Stimulated activated CD8-positive, alpha-beta memory T cell treated with anti-CD3 and anti-CD28 coated beads, Interleukin-4, amount 100 ng/mL, for 1 hour (primary cell): ENCODE measurements around the gene PRG3.
"Not testable (repeated sequence)": the region's sequence is repeated elsewhere in the genome, so short reads cannot be mapped to it uniquely, and the experiment has no call there.

Experiments used
- DNase-seq, 2 donors: peaks; one replicate each; pipeline ENCODE4 v3.0.0-alpha.2; 2020; ENCODE audit warnings: low read depth in 2 of 2, low spot score in 1 of 2

Gene PRG3

DNA sequence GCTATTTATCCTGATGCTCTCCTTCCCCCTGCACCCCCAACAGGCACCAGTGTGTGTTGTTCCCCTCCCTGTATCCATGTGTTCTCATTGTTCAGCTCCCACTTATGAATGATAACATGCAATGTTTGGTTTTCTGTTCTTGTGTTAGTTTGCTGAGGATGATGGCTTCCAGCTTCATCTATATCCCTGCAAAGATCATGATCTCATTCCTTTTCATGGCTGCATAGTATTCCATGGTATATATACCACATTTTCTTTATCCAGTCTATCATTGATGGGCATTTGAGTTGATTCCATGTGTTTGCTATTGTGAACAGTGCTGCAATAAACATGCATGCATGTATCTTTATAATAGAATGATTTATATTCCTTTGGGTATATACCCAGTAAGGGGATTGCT is 19.5 kb downstream of the PRG3 start:
- DNase-seq = not testable (repeated sequence)

DNA sequence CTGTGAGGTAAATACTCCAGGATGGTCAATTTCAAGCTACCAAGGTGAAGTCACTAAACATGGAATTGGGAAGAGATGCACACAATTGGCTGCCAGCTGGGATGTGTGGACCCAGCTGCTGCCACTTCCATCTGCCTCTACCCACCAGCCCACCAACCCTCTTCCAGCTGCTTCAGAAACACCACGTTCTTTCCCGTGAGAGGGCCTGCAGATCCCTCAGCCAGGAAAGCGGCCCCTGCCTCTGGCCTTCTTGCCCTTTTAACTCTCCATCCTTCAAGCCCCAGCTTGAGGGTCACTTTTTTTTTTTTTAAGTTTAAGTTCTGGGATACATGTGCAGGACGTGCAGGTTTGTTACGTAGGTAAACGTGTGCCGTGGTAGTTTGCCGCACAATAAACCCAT is 20.0 kb downstream of the PRG3 start:
- DNase-seq = no peak

DNA sequence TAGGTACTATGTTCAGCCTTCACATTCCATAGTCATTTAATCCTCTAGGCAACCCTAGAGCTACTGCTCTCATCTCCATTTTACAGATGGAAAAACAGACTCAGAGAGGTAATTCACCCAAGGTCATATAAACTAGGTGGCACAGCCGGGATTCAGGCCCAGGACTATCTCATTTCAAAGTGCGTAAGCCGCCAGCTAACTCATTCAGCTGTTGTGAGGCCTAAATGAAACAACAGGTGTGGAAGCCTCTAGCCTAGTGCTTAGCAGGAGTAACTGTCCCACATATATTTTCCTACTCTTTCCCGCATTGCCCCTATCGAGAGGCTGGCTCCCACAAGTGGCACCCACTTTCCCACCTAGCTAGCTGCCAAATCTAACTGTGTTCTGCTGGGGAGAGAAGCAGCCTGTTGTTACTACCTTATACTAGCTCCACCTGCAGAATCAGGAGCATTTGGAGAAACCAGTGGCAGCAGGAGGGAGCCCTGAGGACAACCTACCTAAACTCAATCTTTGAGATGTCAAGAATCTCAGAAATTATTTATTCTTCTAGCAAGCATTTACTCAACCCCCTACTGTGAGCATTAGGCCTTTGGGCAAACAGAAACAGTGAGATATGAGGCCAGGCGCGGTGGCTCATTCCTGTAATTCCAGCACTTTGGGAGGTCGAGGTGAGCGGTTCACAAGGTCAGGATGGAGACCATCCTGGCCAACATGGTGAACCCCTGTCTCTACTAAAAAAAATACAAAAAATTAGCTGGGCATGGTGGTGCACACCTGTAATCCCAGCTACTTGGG is 20.9 kb downstream of the PRG3 start:
- no peak for DNase-seq

DNA sequence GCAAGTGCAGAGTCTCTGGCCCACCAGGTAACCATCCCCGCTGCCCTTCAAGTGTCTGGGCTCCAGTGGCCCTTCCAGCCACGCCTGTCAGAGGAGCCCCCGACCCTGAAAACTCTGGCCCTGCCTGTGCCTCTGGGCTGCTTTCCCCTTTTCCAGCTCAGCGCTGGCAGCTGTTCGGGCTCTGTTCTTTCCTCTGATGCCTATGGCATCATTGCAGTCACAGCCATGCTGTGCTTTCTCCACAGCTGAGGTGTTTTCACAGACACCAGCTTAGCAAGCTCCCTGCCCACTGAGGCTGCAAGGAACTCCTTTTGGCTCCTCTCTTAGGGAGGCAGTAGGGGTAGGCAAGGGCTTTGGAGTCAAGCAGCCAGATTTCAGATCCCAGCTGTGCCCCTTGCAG is 21.6 kb downstream of the PRG3 start:
- DNase-seq = no peak

DNA sequence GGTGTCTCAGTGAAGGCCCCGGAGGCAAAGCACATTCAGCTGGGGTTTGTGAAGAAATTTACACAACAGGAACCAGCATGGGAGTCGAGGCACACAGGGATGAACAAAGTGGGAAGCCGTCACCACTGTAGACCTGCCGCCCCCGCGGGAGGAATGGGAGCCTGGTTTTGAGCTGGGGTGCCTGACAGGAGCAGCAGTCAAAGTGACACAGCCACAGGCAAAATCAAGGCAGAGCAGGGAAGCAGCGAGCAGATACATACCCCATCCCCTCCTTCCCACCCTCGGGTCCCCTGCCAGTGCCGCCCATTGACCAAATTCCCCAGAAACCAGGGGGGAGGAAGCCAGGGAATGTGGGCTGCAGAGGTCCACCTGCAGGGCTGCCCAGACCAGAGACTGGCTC is 22.0 kb downstream of the PRG3 start:
- DNase-seq = no peak

DNA sequence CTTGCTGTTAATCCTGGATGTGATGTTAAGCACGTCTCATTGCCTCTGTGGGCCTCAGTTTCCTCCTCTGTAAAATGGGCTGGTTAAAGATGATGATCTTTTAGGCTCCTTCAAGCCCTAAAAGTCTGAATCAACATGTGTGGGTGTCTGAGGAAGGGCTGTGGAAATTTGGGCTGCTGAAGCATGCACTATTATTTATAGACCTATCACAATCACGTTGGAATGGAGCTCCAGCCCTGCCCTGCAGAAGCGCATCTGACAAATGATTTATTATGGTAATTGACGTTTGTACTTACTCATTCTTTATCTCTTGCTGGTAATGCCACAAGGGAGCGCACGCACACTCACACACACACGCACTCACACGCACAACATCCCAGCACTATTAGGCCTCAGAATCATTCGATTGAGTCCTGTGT is 22.4 kb downstream of the PRG3 start:
- no peak for DNase-seq

DNA sequence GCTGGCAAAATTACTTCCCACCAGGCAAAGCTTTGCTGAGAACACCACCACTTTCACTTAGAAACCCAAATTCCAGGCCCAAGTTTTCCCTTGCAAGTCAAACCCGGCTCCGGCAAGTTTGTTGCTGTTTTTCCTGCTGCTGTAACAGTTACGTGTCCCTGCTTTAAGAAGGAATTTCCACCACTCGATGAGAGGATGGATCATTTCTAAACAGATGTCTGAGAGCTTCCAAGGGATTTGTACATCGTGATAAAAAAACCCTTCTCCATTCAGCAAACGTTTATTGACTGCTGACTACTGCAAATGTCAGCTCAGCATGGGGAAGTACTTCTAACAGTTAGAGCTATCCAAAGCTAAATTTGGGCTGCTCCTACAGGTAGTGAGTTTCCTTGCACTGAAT is 23.1 kb downstream of the PRG3 start:
- DNase-seq = no peak

DNA sequence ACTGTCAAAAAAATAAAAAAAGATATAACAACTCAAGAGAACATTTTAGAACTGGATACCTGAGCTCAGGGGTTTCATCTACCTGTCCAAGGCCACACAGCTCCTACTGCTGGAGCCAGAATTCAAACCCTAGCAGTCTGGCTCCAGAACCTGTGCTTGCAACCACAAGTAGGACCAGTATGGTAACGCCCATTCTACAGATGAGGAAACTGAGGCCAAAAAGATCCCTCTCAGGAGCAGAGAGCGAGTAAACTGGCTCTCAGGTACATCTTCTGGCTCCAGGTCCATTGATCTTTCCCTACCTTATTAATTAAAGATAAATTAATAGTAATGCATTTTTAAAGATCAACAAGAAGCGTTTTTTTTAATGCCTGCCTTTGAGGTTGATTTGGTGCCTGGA is 23.6 kb downstream of the PRG3 start:
- no peak for DNase-seq

DNA sequence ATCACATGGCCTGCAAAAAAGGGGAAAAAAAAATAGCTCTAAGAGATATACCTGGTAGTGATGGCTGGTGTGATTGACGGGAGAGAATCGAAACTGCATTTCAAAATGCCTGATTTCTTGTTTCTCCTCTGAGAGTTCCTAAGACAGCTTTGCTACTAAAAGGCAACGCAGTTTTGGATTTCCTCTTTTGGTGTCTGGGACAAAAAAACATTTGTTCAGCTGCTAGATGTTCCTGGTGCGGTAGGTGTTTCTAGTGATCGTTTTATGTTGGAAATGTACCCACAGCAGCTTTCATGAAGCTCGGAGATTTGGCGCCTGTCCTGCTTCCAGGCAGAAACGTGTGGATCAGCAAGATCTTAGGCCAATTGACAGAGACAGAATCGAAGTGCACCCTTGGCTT is 24.7 kb downstream of the PRG3 start:
- no peak for DNase-seq

DNA sequence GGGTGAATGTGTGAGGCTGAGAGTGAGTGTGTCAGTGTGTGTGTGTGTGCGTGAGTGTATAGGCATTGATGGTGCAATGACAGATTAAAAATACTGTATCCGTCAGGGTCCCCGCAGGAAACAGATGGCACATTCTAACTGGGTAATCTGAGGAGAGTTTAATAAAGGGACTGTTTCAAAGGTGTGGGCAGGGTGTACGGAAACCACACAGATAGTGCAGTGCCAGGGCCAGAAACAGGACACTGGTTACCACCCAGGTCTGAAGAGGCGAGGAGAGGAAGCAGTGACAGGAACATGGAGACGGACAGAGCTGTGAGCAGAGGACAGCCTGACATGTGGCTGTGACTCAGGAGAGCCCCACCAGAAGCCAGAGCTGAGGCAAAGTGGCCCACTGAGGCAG is 26.3 kb downstream of the PRG3 start:
- DNase-seq = no peak

DNA sequence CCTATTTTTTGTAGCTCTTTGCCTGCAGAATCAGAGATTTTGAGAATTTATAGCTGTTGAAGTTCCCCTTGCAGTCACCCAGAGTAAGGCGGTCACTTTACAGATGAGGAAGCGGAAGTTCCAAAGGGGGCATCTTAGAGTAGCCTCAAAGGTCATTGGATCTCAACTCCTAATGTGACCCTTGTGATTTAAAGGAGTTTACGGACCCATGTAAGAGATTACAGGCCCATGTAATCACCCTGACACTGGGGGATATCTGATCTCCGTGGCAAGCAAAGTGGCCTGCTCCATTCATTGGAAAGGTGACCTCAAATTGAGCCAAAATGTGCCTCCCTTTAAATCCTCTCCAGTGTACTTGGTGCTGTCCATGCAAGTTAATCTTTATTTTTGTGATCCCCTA is 27.1 kb downstream of the PRG3 start:
- DNase-seq = no peak

DNA sequence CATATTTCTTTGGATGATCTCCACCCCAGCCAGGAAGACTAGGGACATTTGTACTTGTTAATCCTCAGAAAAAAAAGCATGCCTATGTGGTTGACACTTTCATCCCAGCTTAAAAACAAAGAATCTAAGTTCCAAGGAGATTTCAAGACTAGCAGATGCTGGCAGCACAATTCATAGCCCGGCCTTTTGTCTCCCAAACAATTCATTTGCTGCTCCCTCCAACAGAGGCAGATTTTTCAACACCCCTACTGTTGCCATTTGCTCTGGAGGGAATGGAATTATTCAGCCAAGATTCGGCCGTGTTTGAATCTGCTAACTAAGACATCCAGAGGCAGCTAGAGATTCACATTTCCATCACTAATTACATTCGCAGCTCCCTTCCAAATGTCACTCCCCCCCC is 27.5 kb downstream of the PRG3 start:
- no peak for DNase-seq

DNA sequence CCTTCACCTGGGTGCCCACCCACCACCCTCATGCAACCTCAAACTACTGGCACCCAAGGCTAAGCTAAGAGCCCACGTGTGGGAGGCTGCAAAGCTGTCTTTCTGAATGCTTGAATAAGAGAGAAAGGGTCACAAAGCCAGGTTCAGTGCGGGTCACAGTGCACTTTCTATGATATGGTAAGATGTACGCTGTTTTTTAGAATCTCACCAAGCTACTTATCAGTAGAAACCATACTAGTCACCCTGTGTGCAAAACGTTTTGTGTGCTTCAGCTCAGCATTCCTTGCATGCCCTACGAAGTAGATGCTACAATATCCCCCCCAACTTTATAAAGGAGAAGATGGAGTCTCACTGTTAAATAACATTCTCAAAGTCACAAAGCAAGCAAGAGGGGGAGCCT is 27.9 kb downstream of the PRG3 start:
- DNase-seq = no peak

DNA sequence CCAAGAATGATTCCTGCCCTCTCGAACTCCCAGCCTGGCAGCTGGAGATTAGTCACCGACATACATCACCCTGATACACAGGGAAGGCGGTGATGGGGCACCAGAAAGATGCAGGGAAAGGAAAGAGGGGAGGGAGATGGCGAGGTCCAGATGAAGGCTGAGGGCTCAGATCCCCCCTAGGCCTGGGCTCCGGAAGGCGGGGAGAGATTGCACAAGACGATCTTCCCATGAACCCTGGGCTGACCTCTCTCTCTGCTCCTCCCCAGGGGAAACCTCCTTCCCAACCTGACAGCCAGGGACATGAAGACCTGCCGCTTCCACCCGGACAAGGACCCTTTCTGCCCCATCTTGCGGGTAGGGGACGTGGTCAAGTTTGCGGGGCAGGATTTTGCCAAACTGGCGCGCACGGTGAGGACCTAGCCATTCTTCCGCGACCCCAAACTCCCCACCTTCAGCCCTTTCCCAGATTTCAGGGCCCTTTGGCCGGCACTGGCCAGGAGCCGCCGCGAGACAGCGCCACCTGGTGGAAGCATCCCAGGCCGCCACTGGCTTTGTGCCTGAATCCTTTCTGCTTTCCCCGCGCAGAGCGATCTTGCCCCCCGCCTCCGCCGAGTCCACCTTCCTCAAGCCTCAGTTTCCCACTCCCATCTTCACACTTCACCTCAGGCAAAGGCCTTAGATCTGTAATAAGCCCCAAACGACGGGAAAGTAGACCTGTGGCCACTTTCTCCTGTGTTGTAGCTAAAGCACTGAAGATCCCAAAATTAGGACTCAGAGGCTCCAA is 31.3 kb downstream of the PRG3 start:
- peak; percentile 38 to 42 for DNase-seq

DNA sequence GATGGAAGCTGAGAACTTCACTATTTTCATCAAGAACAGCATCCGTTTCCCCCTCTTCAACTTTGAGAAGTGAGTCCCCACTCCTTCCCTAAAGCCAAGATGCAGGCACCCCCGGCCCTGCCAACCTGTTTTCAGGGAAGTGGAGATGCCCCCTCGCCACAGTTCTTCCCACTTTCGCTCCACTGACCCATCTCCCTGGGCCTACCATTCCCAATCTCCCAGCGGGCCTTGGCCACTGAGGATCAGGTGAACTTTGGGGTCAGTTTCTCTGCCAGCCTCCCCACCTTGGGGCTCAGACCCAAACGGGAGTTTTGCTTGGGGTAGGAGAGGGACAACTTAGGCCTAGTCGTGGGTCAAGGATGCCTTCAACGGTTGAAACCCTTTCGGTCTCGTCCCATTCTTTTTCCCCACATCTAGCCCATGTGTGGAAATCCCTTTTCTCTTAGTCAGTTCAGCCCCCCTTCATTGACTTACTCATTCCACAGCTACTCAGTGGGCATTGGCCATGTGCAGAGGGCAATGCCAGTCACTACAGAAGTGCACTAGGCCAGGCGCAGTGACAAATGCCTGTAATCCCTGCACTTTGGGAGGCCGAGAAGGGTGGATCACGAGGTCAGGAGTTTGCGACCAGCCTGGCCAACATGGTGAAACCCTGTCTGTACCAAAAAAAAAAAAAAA is 32.2 kb downstream of the PRG3 start:
- DNase-seq = no peak

DNA sequence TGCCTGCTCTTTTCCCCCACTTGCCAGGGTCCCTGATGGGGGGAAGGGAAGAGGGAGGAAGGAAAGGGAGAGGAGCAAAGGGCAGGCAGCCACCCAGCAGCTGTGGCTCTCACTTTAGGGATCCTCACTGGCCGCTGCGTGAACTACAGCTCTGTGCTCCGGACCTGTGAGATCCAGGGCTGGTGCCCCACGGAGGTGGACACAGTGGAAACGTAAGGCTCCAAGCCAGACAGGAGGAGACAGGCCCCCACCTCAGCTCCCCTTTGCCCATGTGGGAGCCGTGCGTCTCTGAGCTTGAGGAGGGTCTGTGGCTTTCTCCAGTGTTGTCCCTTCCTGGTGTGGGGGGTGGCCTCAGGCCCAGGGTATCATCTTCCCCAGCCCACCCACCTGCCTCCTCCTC is 32.9 kb downstream of the PRG3 start:
- DNase-seq = no peak

DNA sequence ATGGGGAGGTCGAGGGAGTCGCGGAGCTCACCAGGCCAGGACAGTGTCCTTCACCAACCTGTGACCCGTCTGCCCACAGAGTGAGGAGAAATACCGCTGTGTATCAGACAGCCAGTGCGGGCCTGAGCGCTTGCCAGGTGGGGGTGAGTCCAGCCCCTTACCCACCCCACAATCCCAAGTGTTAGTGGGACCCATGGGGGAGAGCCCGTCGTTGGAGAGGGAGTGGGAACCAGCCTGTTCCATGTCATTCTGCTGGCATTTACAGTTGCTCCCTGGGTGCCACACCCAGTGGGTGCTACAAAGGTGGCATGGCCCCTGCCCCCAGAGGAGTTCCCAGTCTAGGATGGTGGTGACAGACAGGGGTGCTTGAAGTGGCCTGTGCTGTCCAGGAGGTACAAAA is 33.6 kb downstream of the PRG3 start:
- no peak for DNase-seq

DNA sequence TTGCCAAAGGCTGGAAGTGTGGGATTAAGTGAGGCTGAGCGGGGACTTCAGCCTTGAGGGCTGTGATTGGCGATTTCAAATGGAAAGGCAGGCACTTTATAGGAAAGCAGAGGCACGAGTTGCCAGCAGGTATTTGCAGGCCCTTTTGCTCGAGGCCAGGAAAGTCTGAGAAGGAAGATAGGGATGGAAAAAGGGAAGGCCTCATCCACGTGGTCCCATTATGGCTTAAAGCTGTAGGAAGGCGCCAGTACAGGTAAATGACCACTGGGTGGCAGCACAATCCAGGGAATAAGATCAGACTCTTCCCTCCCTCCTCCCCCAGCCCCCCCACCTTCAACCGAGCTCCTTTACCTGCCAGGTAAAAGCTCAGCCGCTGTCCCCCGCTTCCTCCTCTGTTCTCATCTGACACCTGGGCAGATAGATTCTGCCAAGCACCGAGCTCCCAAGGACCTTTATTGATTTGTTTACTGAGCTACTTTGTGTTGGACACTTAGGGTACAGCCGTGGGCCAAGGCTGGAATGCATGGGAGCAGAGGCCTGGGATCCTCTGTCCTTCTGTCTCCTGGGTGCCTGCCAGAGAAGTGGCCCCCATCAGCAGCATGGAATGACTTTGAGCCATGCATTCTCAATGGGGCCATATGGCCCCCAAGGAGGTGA is 35.3 kb downstream of the PRG3 start:
- DNase-seq = peak in 1 of 2 donors; percentile 38

DNA sequence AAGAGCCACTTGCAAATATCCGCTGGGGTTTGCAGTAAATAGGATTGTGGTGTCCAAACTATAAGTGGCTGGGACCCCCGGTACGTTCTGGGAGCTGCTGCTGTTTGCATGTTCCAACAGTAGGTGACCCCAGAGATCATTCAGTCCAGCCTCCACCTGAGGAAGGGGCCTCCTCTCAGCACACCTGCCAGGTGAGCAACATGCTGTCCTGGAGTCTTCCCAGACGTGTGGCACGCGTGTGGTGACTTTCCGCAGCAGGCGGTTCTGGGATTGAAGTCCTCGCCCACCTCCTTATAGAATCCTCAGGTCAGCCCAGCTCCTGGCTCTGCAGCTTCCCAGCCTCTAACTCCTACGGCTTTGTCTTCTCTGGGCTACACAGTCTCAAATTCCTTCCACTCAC is 36.1 kb downstream of the PRG3 start:
- no peak for DNase-seq

DNA sequence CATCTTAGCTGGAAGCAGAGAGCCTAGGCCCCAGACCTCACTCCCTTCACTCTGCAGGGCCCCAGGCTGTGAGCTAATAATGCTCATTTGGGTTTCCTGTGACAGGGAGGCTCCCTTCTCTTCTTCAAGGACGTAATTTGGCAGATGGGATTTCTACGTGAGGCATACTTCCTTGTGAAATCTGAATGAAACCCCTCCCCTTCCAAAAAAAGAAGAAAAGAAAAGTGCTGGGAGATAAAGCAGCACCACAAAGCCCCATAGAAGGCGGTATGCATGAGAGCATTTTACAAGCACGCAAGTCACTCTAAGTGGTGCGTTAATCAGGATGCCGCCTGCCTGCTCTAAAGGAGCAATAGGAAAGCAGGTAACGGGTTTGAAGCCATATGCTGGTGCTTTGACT is 37.1 kb downstream of the PRG3 start:
- no peak for DNase-seq

DNA sequence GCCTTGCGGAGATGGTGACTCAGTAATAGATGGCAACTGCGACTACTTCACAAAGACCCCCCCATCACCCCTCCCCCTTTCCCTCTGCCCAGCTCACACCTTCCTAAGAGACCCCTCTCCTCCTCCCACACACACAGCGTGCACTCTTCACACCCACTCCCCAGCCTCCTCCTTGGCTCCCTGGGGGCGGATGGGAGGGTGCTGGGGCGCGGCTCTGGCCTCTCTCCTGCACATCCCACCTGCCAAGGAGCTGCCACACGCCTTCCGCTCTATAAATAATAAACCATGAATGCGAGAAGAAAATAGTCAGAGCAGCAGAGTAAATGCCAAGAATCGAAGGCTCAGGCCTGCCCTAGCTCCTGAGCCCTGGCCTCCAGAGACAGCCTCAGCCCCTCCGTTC is 38.2 kb downstream of the PRG3 start:
- DNase-seq = no peak
